Psoas muscle (tissue), 8 donors: Measurements from ENCODE around the gene PHLDA1. TPM values are rescaled to one million over a fixed set of nuclear protein-coding genes. Genes with fewer than 3 reads are reported as not detected.

Experiments
- ATAC-seq, 4 donors: fragments of 200-7000 bp; cut with Tn5 transposase; one replicate each; pipeline ENCODE4 v1.9.1; 2020; ENCODE audit warnings: moderate library complexity in 3 of 4, mild to moderate bottlenecking in 2 of 4
- DNase-seq, 2 donors: peaks; one replicate each; pipeline ENCODE4 v3.0.0-alpha.2; 2020
- H3K27ac ChIP-seq: fragments of 200-600 bp; one replicate; pipeline ENCODE4 v1.8.0; 2022
- H3K27me3 ChIP-seq, 3 donors: fragments of 200-600 bp in 1 of 3; one replicate each; pipeline versions ENCODE4 v1.6.1 to v1.8.0; 2013 to 2022; ENCODE audit warnings: low read length in 2 of 3, mild to moderate bottlenecking in 2 of 3, moderate library complexity in 1 of 3; ENCODE audit not compliant: insufficient read depth in 3 of 3
- H3K36me3 ChIP-seq, 2 donors: fragments of 200-600 bp in 1 of 2; one replicate each; pipeline versions ENCODE4 v1.6.1 to v1.8.0; 2013 to 2022; ENCODE audit warnings: low read depth in 1 of 2, mild to moderate bottlenecking in 1 of 2, moderate library complexity in 1 of 2; ENCODE audit not compliant: insufficient read depth in 1 of 2
- H3K4me1 ChIP-seq: fragments of 200-600 bp; one replicate; pipeline ENCODE4 v1.8.0; 2022
- H3K4me3 ChIP-seq: fragments of 200-600 bp; one replicate; pipeline ENCODE4 v1.8.0; 2022; ENCODE audit warnings: mild to moderate bottlenecking
- H3K9me3 ChIP-seq: fragments of 200-600 bp; one replicate; pipeline ENCODE4 v1.8.0; 2022
- CTCF ChIP-seq: fragments of 200-600 bp; IDR thresholded peaks from one replicate; pipeline ENCODE4 v1.8.0; 2022; ENCODE audit warnings: antibody characterized with exemption
- WGBS, 3 donors: extraction: QIAGEN DNeasy Blood & Tissue Kit; methylation state at CpG; one replicate each; pipeline versions ENCODE4 v1.1.6 to v1.1.7; 2013; 5-methylcytosine and 5-hydroxymethylcytosine counted together
- intact Hi-C, 2 donors: fragments of 100-400 bp; cut with DNase I; formaldehyde crosslinking; loops; one replicate each; pipeline versions ENCODE4 v1.11.0 to v1.14.2; 2022
- polyA plus RNA-seq, 3 donors: library from polyadenylated mRNA; stranded (reverse); fragments of 200-250 nt; gene quantifications; one replicate each; pipeline ENCODE4 v1.2.3, GENCODE V29; 2013
- total RNA-seq, 4 donors: library from RNA; stranded (reverse); fragmentation: NEBNext Ultra II Directional in 2 of 4; extraction: Animal tissue kit (Norgen Biotek cat#: 25700) in 2 of 4; gene quantifications; one replicate each; pipeline versions ENCODE4 v1.2.1 to v1.2.4, GENCODE V29; 2021 to 2023
- donor health status: healthy with polysubstance abuse.
- donor health status: DM: no; HTN: no; CAD: no; lungs with moderate emphysema.
- donor health status: Bipolar disorder and iron deficiency.
- donor health status: healthy.
- donor health status: DM: yes; HTN: yes; CAD: no.
- donor health status: DM: no; HTN: no; CAD: no.
- donor health status: DM: no; HTN: no; CAD: no.
- donor health status: DM: yes; HTN: yes; CAD: no.

The PHLDA1 gene
- total and polyA plus RNA-seq, 7 donors, result 0.73 to 35.6 (median 3.5) TPM

GRCh38 chr12:76025601-76026575 lies 5.7 kb downstream of the PHLDA1 start:
- Histone ChIP-seq H3K27ac (no peak overlapping the region), H3K4me1 (no peaks in the 10 kb centered on the region), H3K9me3 (no peaks in the 10 kb centered on the region), H3K4me3 (no peak overlapping the region), H3K27me3 (peaks cover 0 to 41% (median 3%) of the 10 kb centered on the region in 3 donors), H3K36me3 (no peaks in the 10 kb centered on the region)
- TF ChIP-seq CTCF, result no peak
- ATAC-seq (no peak), DNase-seq (no peak)
- 75 to 84% (median 82%) methylated on average over 7 of the region's 7 CpGs for WGBS, 3 donors
- intact Hi-C loops, result loop anchor here in 1 of 2 donors (5.0 kb wide), 1 partner anchor 209 kb away; no protein-coding TSS in a partner anchor

GRCh38 chr12:76024942-76025600 lies 6.5 kb downstream of the PHLDA1 start:
- TF ChIP-seq CTCF, result no peak
- no peak for DNase-seq
- intact Hi-C loops, result loop anchor here in 1 of 2 donors (5.0 kb wide), 1 partner anchor 208 kb away; no protein-coding TSS in a partner anchor
- H3K27ac ChIP-seq, result no peak overlapping the region
- H3K27me3 ChIP-seq, result peaks cover 0 to 38% (median 3%) of the 10 kb centered on the region in 3 donors
- no peaks in the 10 kb centered on the region for H3K4me1 ChIP-seq
- H3K9me3 ChIP-seq, result no peaks in the 10 kb centered on the region
- no peaks in the 10 kb centered on the region for H3K36me3 ChIP-seq
- WGBS, 3 donors, result 71 to 79% (median 75%) methylated on average over 3 of the region's 3 CpGs
- no peak for ATAC-seq
- no peak overlapping the region for H3K4me3 ChIP-seq

GRCh38 chr12:76024102-76024781 lies 7.3 kb downstream of the PHLDA1 start:
- peaks cover 0 to 30% (median 0%) of the 10 kb centered on the region in 3 donors for H3K27me3 ChIP-seq
- H3K4me3 ChIP-seq, result no peak overlapping the region
- H3K27ac ChIP-seq, result no peak overlapping the region
- no peaks in the 10 kb centered on the region for H3K9me3 ChIP-seq
- ATAC-seq (no peak), DNase-seq (no peak)
- no peaks in the 10 kb centered on the region for H3K36me3 ChIP-seq
- intact Hi-C loops, result no loop called here
- 88 to 95% (median 89%) methylated on average over 8 of the region's 8 CpGs for WGBS, 3 donors
- no peaks in the 10 kb centered on the region for H3K4me1 ChIP-seq
- no peak for TF ChIP-seq CTCF

- intact Hi-C loops, result no loop called here
- Histone ChIP-seq H3K36me3 (no peaks in the 10 kb centered on the region), H3K4me3 (no peak overlapping the region), H3K4me1 (no peaks in the 10 kb centered on the region), H3K27me3 (peaks cover 0 to 21% (median 0%) of the 10 kb centered on the region in 3 donors), H3K27ac (no peak overlapping the region), H3K9me3 (no peaks in the 10 kb centered on the region)
- DNase-seq (no peak), ATAC-seq (no peak)
- WGBS, 3 donors, result 81 to 89% (median 85%) methylated on average over 2 of the region's 2 CpGs
- no peak for TF ChIP-seq CTCF
These were observed 8.4 kb downstream of the PHLDA1 start for GRCh38 chr12:76023069-76023690.
